ENCODE results near the gene PTPA.
A peak's percentile ranks its signal among the peaks of the same experiment; 100 is the strongest.
"Not testable (repeated sequence)": the region's sequence is repeated elsewhere in the genome, so short reads cannot be mapped to it uniquely, and the experiment has no call there.

PTPA gene

GRCh38 chr9:129109952-129110739, 1.1 kb upstream of the PTPA start:
- Histone ChIP-seq H4K8ac (ENCODE audit: low read depth, low read length) (no peak overlapping the region), H2AFZ (ENCODE audit: low read length) (peak overlapping the region; percentile 99), H3K27ac (replicated peaks; ENCODE audit: low read length) (no peak overlapping the region), H3K18ac (ENCODE audit: low read length) (peak overlapping the region; percentile 94), H2BK120ac (ENCODE audit: low read depth, low read length) (peak overlapping the region; percentile 97), H3K23ac (ENCODE audit: low read depth, low read length, poor library complexity) (peak overlapping the region; percentile 91), H3K4me3 (ENCODE audit: low read length in 2 of 2) (peak overlapping the region; percentile 72 to 91), H4K91ac (ENCODE audit: low read depth, low read length, poor library complexity) (no peak overlapping the region), H2BK12ac (ENCODE audit: low read length) (no peak overlapping the region), H3K4me1 (ENCODE audit: control insufficient read depth in 2 of 2, insufficient read depth in 1 of 2, low read depth in 1 of 2, low read length in 2 of 2) (peaks cover 5 to 10% of the 10 kb centered on the region in 2 donors), H3K14ac (ENCODE audit: low read length) (peak overlapping the region; percentile 82), H3K4ac (ENCODE audit: low read length) (no peak overlapping the region), H3K36me3 (replicated peaks in 1 of 2; ENCODE audit: control insufficient read depth in 2 of 2, insufficient read depth in 2 of 2, low read length in 2 of 2) (peaks cover 0 to 11% of the 10 kb centered on the region in 2 donors), H3K79me1 (ENCODE audit: low read depth, low read length) (no peaks in the 10 kb centered on the region), H3K9me3 (replicated peaks in 1 of 2; ENCODE audit: control insufficient read depth in 2 of 2, insufficient read depth in 1 of 2, low read depth in 1 of 2, low read length in 2 of 2) (no peaks in the 10 kb centered on the region), H2BK5ac (ENCODE audit: low read length) (no peak overlapping the region), H3K27me3 (ENCODE audit: control insufficient read depth in 3 of 3, insufficient read depth in 3 of 3, low read depth in 1 of 3, low read length in 3 of 3) (peaks cover 0 to 15% (median 0%) of the 10 kb centered on the region in 3 experiments), H2AK5ac (ENCODE audit: low read depth, low read length) (peak overlapping the region; percentile 81), H2BK15ac (ENCODE audit: low read length) (peak overlapping the region; percentile 75), H3K9ac (ENCODE audit: low read depth, low read length, poor library complexity) (peak overlapping the region; percentile 91), H3K4me2 (ENCODE audit: insufficient read depth, low read length, poor library complexity, severe bottlenecking) (peak overlapping the region; percentile 91)
- WGBS, 2 donors (ENCODE audit: extremely low coverage in 2 of 2, insufficient read length in 2 of 2, insufficient replicate concordance in 1 of 2): no CpG with 5 or more reads among the region's 64 CpGs
- DNase-seq (ENCODE audit: low spot score): peak; percentile 46

- no CpG with 5 or more reads among the region's 37 CpGs for WGBS, 2 donors (ENCODE audit: extremely low coverage in 2 of 2, insufficient read length in 2 of 2, insufficient replicate concordance in 1 of 2)
- H3K23ac ChIP-seq (ENCODE audit: low read depth, low read length, poor library complexity): peak overlapping the region; percentile 93
- H2BK120ac ChIP-seq (ENCODE audit: low read depth, low read length): peak overlapping the region; percentile 96
- H4K8ac ChIP-seq (ENCODE audit: low read depth, low read length): peak overlapping the region; percentile 30
- H3K79me1 ChIP-seq (ENCODE audit: low read depth, low read length): no peaks in the 10 kb centered on the region
- H3K18ac ChIP-seq (ENCODE audit: low read length): peak overlapping the region; percentile 77
- H3K4me1 ChIP-seq (ENCODE audit: control insufficient read depth in 2 of 2, insufficient read depth in 1 of 2, low read depth in 1 of 2, low read length in 2 of 2): peaks cover 5 to 10% of the 10 kb centered on the region in 2 donors
- H2BK5ac ChIP-seq (ENCODE audit: low read length): peak overlapping the region; percentile 94
- H4K91ac ChIP-seq (ENCODE audit: low read depth, low read length, poor library complexity): no peak overlapping the region
- no peak overlapping the region for H2BK12ac ChIP-seq (ENCODE audit: low read length)
- no peak overlapping the region for H3K4ac ChIP-seq (ENCODE audit: low read length)
- H3K14ac ChIP-seq (ENCODE audit: low read length): peak overlapping the region; percentile 98
- peaks cover 0 to 6% of the 10 kb centered on the region in 2 donors for H3K36me3 ChIP-seq (replicated peaks in 1 of 2; ENCODE audit: control insufficient read depth in 2 of 2, insufficient read depth in 2 of 2, low read length in 2 of 2)
- DNase-seq (ENCODE audit: low spot score): no peak
- peak overlapping the region; percentile 90 for H3K9ac ChIP-seq (ENCODE audit: low read depth, low read length, poor library complexity)
- H3K27me3 ChIP-seq (ENCODE audit: control insufficient read depth in 3 of 3, insufficient read depth in 3 of 3, low read depth in 1 of 3, low read length in 3 of 3): peaks cover 0 to 15% (median 0%) of the 10 kb centered on the region in 3 experiments
- H3K4me2 ChIP-seq (ENCODE audit: insufficient read depth, low read length, poor library complexity, severe bottlenecking): peak overlapping the region; percentile 89
- peak overlapping the region; percentile 72 to 80 for H3K4me3 ChIP-seq (ENCODE audit: low read length in 2 of 2)
- H2AK5ac ChIP-seq (ENCODE audit: low read depth, low read length): peak overlapping the region; percentile 94
- H3K9me3 ChIP-seq (replicated peaks in 1 of 2; ENCODE audit: control insufficient read depth in 2 of 2, insufficient read depth in 1 of 2, low read depth in 1 of 2, low read length in 2 of 2): no peaks in the 10 kb centered on the region
- H2BK15ac ChIP-seq (ENCODE audit: low read length): peak overlapping the region; percentile 75
- H2AFZ ChIP-seq (ENCODE audit: low read length): peak overlapping the region; percentile 96
- H3K27ac ChIP-seq (replicated peaks; ENCODE audit: low read length): peak overlapping the region; percentile 98
These were observed 425 bp downstream of the PTPA start for GRCh38 chr9:129111528-129112151.

- H3K27ac ChIP-seq (replicated peaks; ENCODE audit: low read length): not testable (repeated sequence)
These were observed 1.3 kb downstream of the PTPA start for GRCh38 chr9:129112526-129112925.

More at GRCh38 chr9:129112526-129112925, 1.3 kb downstream of the PTPA start:
- no CpG with 5 or more reads among the region's 17 CpGs for WGBS, 2 donors (ENCODE audit: extremely low coverage in 2 of 2, insufficient read length in 2 of 2, insufficient replicate concordance in 1 of 2)
- not testable (repeated sequence) for H3K36me3 ChIP-seq (replicated peaks in 1 of 2; ENCODE audit: control insufficient read depth in 2 of 2, insufficient read depth in 2 of 2, low read length in 2 of 2); H2BK15ac ChIP-seq (ENCODE audit: low read length); H2AK5ac ChIP-seq (ENCODE audit: low read depth, low read length); H2BK5ac ChIP-seq (ENCODE audit: low read length); H4K91ac ChIP-seq (ENCODE audit: low read depth, low read length, poor library complexity); H3K79me1 ChIP-seq (ENCODE audit: low read depth, low read length); H3K14ac ChIP-seq (ENCODE audit: low read length); H2BK12ac ChIP-seq (ENCODE audit: low read length); H3K9ac ChIP-seq (ENCODE audit: low read depth, low read length, poor library complexity); H3K23ac ChIP-seq (ENCODE audit: low read depth, low read length, poor library complexity); H4K8ac ChIP-seq (ENCODE audit: low read depth, low read length); H3K4ac ChIP-seq (ENCODE audit: low read length); H3K4me1 ChIP-seq (ENCODE audit: control insufficient read depth in 2 of 2, insufficient read depth in 1 of 2, low read depth in 1 of 2, low read length in 2 of 2); H3K9me3 ChIP-seq (replicated peaks in 1 of 2; ENCODE audit: control insufficient read depth in 2 of 2, insufficient read depth in 1 of 2, low read depth in 1 of 2, low read length in 2 of 2); H2BK120ac ChIP-seq (ENCODE audit: low read depth, low read length); H3K18ac ChIP-seq (ENCODE audit: low read length); DNase-seq (ENCODE audit: low spot score)
- H3K4me2 ChIP-seq (ENCODE audit: insufficient read depth, low read length, poor library complexity, severe bottlenecking): peak overlapping the region; percentile 89
- peak overlapping the region in 1 of 2 donors; percentile 72 for H3K4me3 ChIP-seq (ENCODE audit: low read length in 2 of 2)
- H2AFZ ChIP-seq (ENCODE audit: low read length): peak overlapping the region; percentile 96
- peaks cover 0 to 15% (median 0%) of the 10 kb centered on the region in 3 experiments for H3K27me3 ChIP-seq (ENCODE audit: control insufficient read depth in 3 of 3, insufficient read depth in 3 of 3, low read depth in 1 of 3, low read length in 3 of 3)
